SK-N-SH (cell line): Measurements from ENCODE around the gene MRPS2. TPM values are rescaled to one million over a fixed set of nuclear protein-coding genes. Genes with fewer than 3 reads are reported as not detected.

Source experiments
- CTCF ChIA-PET: fragments of 300-600, 350-600 bp; formaldehyde crosslinking; extraction: SDS; loops from one replicate; lab custom pipeline; 2021; lab: Yijun Ruan, JAX
- POLR2A ChIA-PET: fragments of 350-600 bp; sonication (Branson Sonifier 250); formaldehyde crosslinking; extraction: SDS; loops from one replicate; lab custom pipeline; 2020; ENCODE audit warnings: antibody characterized with exemption, inconsistent platforms; lab: Yijun Ruan, JAX
- DNase-seq: peaks from one replicate; pipeline ENCODE4 v3.0.0; 2012
- H2AFZ ChIP-seq: fragments of 200-600 bp; sonication (generic); 2 replicates; pipeline ENCODE4 v1.8.1; 2016; ENCODE audit warnings: antibody characterized with exemption, mild to moderate bottlenecking, low read depth
- H3F3A ChIP-seq: fragments of 200-600 bp; sonication (generic); replicated peaks from 2 replicates; pipeline ENCODE3; 2016; ENCODE audit warnings: antibody characterized with exemption, mild to moderate bottlenecking; ENCODE audit not compliant: insufficient read depth
- H3K27ac ChIP-seq, 2 experiments: fragments of 200-500 bp in 1 of 2; fragments of 200-600 bp in 1 of 2; sonication (Bioruptor generic) in 1 of 2; sonication (generic), shearing (Covaris generic) in 1 of 2; 2 replicates each; pipeline versions ENCODE4 v1.5.1 to v1.6.1; 2014 to 2016; ENCODE audit warnings: low read depth in 2 of 2, inconsistent platforms in 1 of 2, low read length in 1 of 2, mild to moderate bottlenecking in 1 of 2, mixed read lengths in 1 of 2
- H3K27me3 ChIP-seq: fragments of 200-600 bp; sonication (generic), shearing (Covaris generic); 2 replicates; pipeline ENCODE4 v1.6.1; 2016; ENCODE audit warnings: mixed run types; ENCODE audit not compliant: insufficient read depth
- H3K36me3 ChIP-seq, 2 experiments: fragments of 200-500 bp in 1 of 2; fragments of 200-600 bp in 1 of 2; sonication (Bioruptor generic) in 1 of 2; sonication (generic) in 1 of 2; replicated peaks in 1 of 2; 2 replicates each; pipeline versions ENCODE3 to v1.5.1; 2014 to 2016; ENCODE audit warnings: low read length in 1 of 2, mild to moderate bottlenecking in 1 of 2; ENCODE audit not compliant: insufficient read depth in 2 of 2, control insufficient read depth in 1 of 2
- H3K4me1 ChIP-seq, 2 experiments: fragments of 200-500 bp in 1 of 2; fragments of 200-600 bp in 1 of 2; sonication (Bioruptor generic) in 1 of 2; sonication (generic), shearing (Covaris generic) in 1 of 2; 2 replicates each; pipeline versions ENCODE4 v1.5.1 to v1.6.1; 2014 to 2016; ENCODE audit warnings: low read depth in 1 of 2, low read length in 1 of 2, mixed run types in 1 of 2; ENCODE audit not compliant: insufficient read depth in 2 of 2, control insufficient read depth in 1 of 2
- H3K4me2 ChIP-seq: fragments of 200-600 bp; sonication (generic), shearing (Covaris generic); 2 replicates; pipeline ENCODE4 v1.6.1; 2017; ENCODE audit warnings: mixed run types
- H3K4me3 ChIP-seq, 2 experiments: fragments of 200-500 bp in 1 of 2; fragments of 200-600 bp in 1 of 2; sonication (Bioruptor generic) in 1 of 2; sonication (generic), shearing (Covaris generic) in 1 of 2; 2 replicates each; pipeline versions ENCODE4 v1.5.1 to v1.8.1; 2014 to 2016; ENCODE audit warnings: low read depth in 2 of 2, inconsistent platforms in 1 of 2, low read length in 1 of 2, mild to moderate bottlenecking in 1 of 2, mixed read lengths in 1 of 2, moderate library complexity in 1 of 2
- H3K79me2 ChIP-seq: fragments of 200-600 bp; sonication (generic); 2 replicates; pipeline ENCODE4 v1.8.1; 2017; ENCODE audit warnings: mild to moderate bottlenecking; ENCODE audit not compliant: insufficient read depth
- H3K9ac ChIP-seq: fragments of 200-600 bp; sonication (generic); 2 replicates; pipeline ENCODE4 v1.6.1; 2017; ENCODE audit warnings: mixed run types
- H3K9me2 ChIP-seq: fragments of 200-600 bp; sonication (generic); 2 replicates; pipeline ENCODE4 v1.6.1; 2017; ENCODE audit warnings: mixed run types
- H3K9me3 ChIP-seq: fragments of 200-600 bp; sonication (generic); 2 replicates; pipeline ENCODE4 v1.6.1; 2017; ENCODE audit warnings: mixed run types, mild to moderate bottlenecking, moderate library complexity
- H4K20me1 ChIP-seq: fragments of 200-600 bp; sonication (generic); 2 replicates; pipeline ENCODE4 v1.6.1; 2017; ENCODE audit warnings: mild to moderate bottlenecking, mixed run types; ENCODE audit not compliant: insufficient read depth
- CHD2 ChIP-seq: fragments of 150-350 bp; IDR thresholded peaks from 2 replicates; pipeline ENCODE4 v1.6.1; 2018; ENCODE audit warnings: low read length; ENCODE audit not compliant: partially characterized antibody
- CTCF ChIP-seq: fragments of 200-600 bp; sonication (generic); IDR thresholded peaks from 2 replicates; pipeline ENCODE4 v1.6.1; 2017; ENCODE audit warnings: antibody characterized with exemption, mild to moderate bottlenecking, moderate library complexity
- EP300 ChIP-seq, 2 experiments: IDR thresholded peaks; 2 replicates each; pipeline versions ENCODE4 v1.4.0 to v1.6.1; 2012; ENCODE audit warnings: borderline replicate concordance in 1 of 2, low read depth in 1 of 2, low read length in 1 of 2
- EZH2phosphoT487 ChIP-seq: fragments of 200-600 bp; sonication (generic); IDR thresholded peaks from 2 replicates; pipeline ENCODE4 v1.6.1; 2017; ENCODE audit warnings: low read depth, mixed run types, mild to moderate bottlenecking, antibody characterized with exemption, moderate library complexity, borderline replicate concordance
- MAX ChIP-seq: IDR thresholded peaks from 2 replicates; pipeline ENCODE4 v1.4.0; 2012; ENCODE audit warnings: low read depth
- MXI1 ChIP-seq: IDR thresholded peaks from 2 replicates; pipeline ENCODE4 v1.6.1; 2012; ENCODE audit warnings: mild to moderate bottlenecking, low read depth, low read length, improper control_type of control experiment
- NRF1 ChIP-seq: IDR thresholded peaks from 2 replicates; pipeline ENCODE4 v1.6.1; 2012; ENCODE audit warnings: low read depth, mild to moderate bottlenecking, low read length
- REST ChIP-seq: IDR thresholded peaks from 2 replicates; pipeline ENCODE4 v1.6.1; 2012; ENCODE audit warnings: mild to moderate bottlenecking, low read depth, low read length, moderate library complexity
- SIN3A ChIP-seq: IDR thresholded peaks from 2 replicates; pipeline ENCODE4 v1.6.1; 2012; ENCODE audit warnings: low read depth, mild to moderate bottlenecking, low read length, moderate library complexity, borderline replicate concordance
- TAF1 ChIP-seq: IDR thresholded peaks from 2 replicates; pipeline ENCODE4 v1.6.1; 2012; ENCODE audit warnings: low read depth, mild to moderate bottlenecking, low read length, moderate library complexity, borderline replicate concordance
- USF1 ChIP-seq: IDR thresholded peaks from 2 replicates; pipeline ENCODE4 v1.4.0; 2012; ENCODE audit warnings: low read depth, borderline replicate concordance
- USF2 ChIP-seq: fragments of 150-350 bp; IDR thresholded peaks from 2 replicates; pipeline ENCODE4 v1.6.1; 2017; ENCODE audit warnings: antibody characterized with exemption, low read length, low read depth, borderline replicate concordance
- YY1 ChIP-seq: IDR thresholded peaks from 2 replicates; pipeline ENCODE4 v1.4.0; 2012; ENCODE audit warnings: low read depth, mild to moderate bottlenecking
- WGBS: methylation state at CpG from one replicate; pipeline ENCODE4 v1.1.6; 2017; ENCODE audit warnings: low lambda C conversion rate; 5-methylcytosine and 5-hydroxymethylcytosine counted together
- polyA plus RNA-seq, 3 experiments: library from polyadenylated mRNA; depleted of rRNA; stranded (reverse); fragments of >200 nt; gene quantifications; 2 replicates each; pipeline ENCODE4 v1.2.3, GENCODE V29; 2012
- TF ChIP-seq, protein P1 (sequence below): fragments of 150-350 bp; IDR thresholded peaks from 2 replicates; pipeline ENCODE4 v1.6.1; 2016; ENCODE audit warnings: mild to moderate bottlenecking, low read depth, low read length

MRPS2 gene
- polyA plus RNA-seq, 1 of the 3 experiments (the other 2 are of a cell fraction) = 113 TPM

GRCh38 chr9:135499326-135500070 is 984 bp upstream of the MRPS2 start:
- H3K9me2 ChIP-seq = no peaks in the 10 kb centered on the region
- H3K27me3 ChIP-seq = no peaks in the 10 kb centered on the region
- H3K9ac ChIP-seq = peak overlapping the region; percentile 91
- POLR2A ChIA-PET = interaction anchor here (2.0 kb wide), 1 partner anchor 19 kb away, joined by 9 read pairs; no protein-coding TSS in a partner anchor
- H3K36me3 ChIP-seq = peaks cover 0 to 27% of the 10 kb centered on the region in 2 experiments
- no peaks in the 10 kb centered on the region for H3K9me3 ChIP-seq
- H3K4me3 ChIP-seq = peak overlapping the region; percentile 95 to 96
- peaks cover 19% of the 10 kb centered on the region for H3K79me2 ChIP-seq
- no CpG with 5 or more reads among the region's 58 CpGs for WGBS
- no peak for TF ChIP-seq CHD2
- TF ChIP-seq USF2 = peak; percentile 82
- peak; percentile 63; the same call in 1 of the 2 replicates for TF ChIP-seq TAF1
- TF ChIP-seq EZH2phosphoT487 = no peak
- TF ChIP-seq MXI1 = peak; percentile 88
- TF ChIP-seq NRF1 = 0 out of 2 replicates have a peak, but pooled peaks have one; percentile 10
- TF ChIP-seq EP300 (IDR thresholded peaks at IDR 0.05; ENCODE audit: borderline replicate concordance in 1 of 2, low read depth in 1 of 2, low read length in 1 of 2) = no peak
- TF ChIP-seq USF1 = peak; percentile 99
- TF ChIP-seq, protein P1, sequence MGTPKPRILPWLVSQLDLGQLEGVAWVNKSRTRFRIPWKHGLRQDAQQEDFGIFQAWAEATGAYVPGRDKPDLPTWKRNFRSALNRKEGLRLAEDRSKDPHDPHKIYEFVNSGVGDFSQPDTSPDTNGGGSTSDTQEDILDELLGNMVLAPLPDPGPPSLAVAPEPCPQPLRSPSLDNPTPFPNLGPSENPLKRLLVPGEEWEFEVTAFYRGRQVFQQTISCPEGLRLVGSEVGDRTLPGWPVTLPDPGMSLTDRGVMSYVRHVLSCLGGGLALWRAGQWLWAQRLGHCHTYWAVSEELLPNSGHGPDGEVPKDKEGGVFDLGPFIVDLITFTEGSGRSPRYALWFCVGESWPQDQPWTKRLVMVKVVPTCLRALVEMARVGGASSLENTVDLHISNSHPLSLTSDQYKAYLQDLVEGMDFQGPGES = no peak
- TF ChIP-seq REST = no peak
- no peak; the same call in 1 of the 2 replicates for TF ChIP-seq CTCF
- peak; percentile 87 for TF ChIP-seq MAX
- TF ChIP-seq SIN3A = peak; percentile 88
- TF ChIP-seq YY1 = peak; percentile 72; the same call in 1 of the 2 replicates
- TF ChIP-seq, all 33 proteins: peak for 8
- peaks cover 6 to 19% of the 10 kb centered on the region in 2 experiments; a peak in 3 of 4 replicates for H3K4me1 ChIP-seq
- peak; percentile 90 for DNase-seq
- peaks cover 11% of the 10 kb centered on the region for H4K20me1 ChIP-seq
- peak overlapping the region; percentile 60 to 69; a peak in 2 of 4 replicates for H3K27ac ChIP-seq
- H3K4me2 ChIP-seq = peak overlapping the region; percentile 100
- no peaks in the 10 kb centered on the region for H3F3A ChIP-seq
- CTCF ChIA-PET = interaction anchor here (0.7 to 3.9 kb wide), 8 partner anchors 10 to 91 kb away, joined by 3 to 23 read pairs (median 5); no protein-coding TSS in a partner anchor
- peak overlapping the region; percentile 98 for H2AFZ ChIP-seq
